Measurements from ENCODE around the gene MICA.

Gene MICA

GRCh38 chr6:31460361-31461025 is 57.1 kb downstream of the MICA start:
- no peak for DNase-seq (ENCODE audit: low spot score)

- no peak for DNase-seq (ENCODE audit: low spot score)
These were observed 58.9 kb downstream of the MICA start for GRCh38 chr6:31462026-31462963.

- DNase-seq (ENCODE audit: low spot score), result peak; percentile 84
These were observed 59.8 kb downstream of the MICA start for GRCh38 chr6:31462964-31463870.

- no peak for DNase-seq (ENCODE audit: low spot score)
These were observed 61.1 kb downstream of the MICA start for GRCh38 chr6:31464252-31465184.

All from hepatic stellate cell (primary cell).